Measurements from ENCODE around the gene C5orf58.

- TF ChIP-seq CTCF (IDR thresholded peaks at IDR 0.05) = no peak
- no peak for TF ChIP-seq EZH2phosphoT487 (IDR thresholded peaks at IDR 0.05)
- no peak for TF ChIP-seq EZH2 (IDR thresholded peaks at IDR 0.05)
Observed at GRCh38 chr5:170286386-170286925, 53.7 kb downstream of the C5orf58 start.

Measured in neural progenitor cell (in vitro differentiated cells).